Ectodermal cell (in vitro differentiated cells): Measurements from ENCODE around the gene GRIK5.
"Not testable (repeated sequence)": the region's sequence is repeated elsewhere in the genome, so short reads cannot be mapped to it uniquely, and the experiment has no call there.

Experiments
- H3K27ac ChIP-seq: 2 replicates; pipeline ENCODE4 v1.7.0; 2013; ENCODE audit warnings: mild to moderate bottlenecking, low read depth, low read length; ENCODE audit not compliant: insufficient read depth, poor library complexity, severe bottlenecking
- H3K27me3 ChIP-seq: 2 replicates; pipeline ENCODE4 v1.7.0; 2013; ENCODE audit warnings: mild to moderate bottlenecking, low read length; ENCODE audit not compliant: insufficient read depth, control insufficient read depth, poor library complexity, severe bottlenecking
- H3K36me3 ChIP-seq: one replicate; pipeline ENCODE4 v1.7.0; 2013; ENCODE audit warnings: low read length; ENCODE audit not compliant: control insufficient read depth, insufficient read depth
- H3K4me1 ChIP-seq: one replicate; pipeline ENCODE4 v1.7.0; 2013; ENCODE audit warnings: low read length; ENCODE audit not compliant: control insufficient read depth, insufficient read depth
- H3K4me3 ChIP-seq: 2 replicates; pipeline ENCODE4 v1.7.0; 2013; ENCODE audit warnings: low read depth, low read length, control low read depth; ENCODE audit not compliant: insufficient read depth
- H3K9me3 ChIP-seq: 2 replicates; pipeline ENCODE4 v1.7.0; 2013; ENCODE audit warnings: mild to moderate bottlenecking, low read length, moderate library complexity; ENCODE audit not compliant: control insufficient read depth
- WGBS, 2 experiments: methylation state at CpG; one replicate each; pipeline ENCODE4 v1.1.7; 2013; ENCODE audit warnings: missing lambda C conversion rate in 2 of 2; 5-methylcytosine and 5-hydroxymethylcytosine counted together

Gene GRIK5

GRCh38 chr19:42110658-42111057 lies 40.7 kb upstream of the GRIK5 start:
- Histone ChIP-seq H3K4me3 (no peak overlapping the region), H3K4me1 (no peaks in the 10 kb centered on the region), H3K9me3 (no peaks in the 10 kb centered on the region), H3K27me3 (no peaks in the 10 kb centered on the region), H3K36me3 (no peaks in the 10 kb centered on the region), H3K27ac (no peak overlapping the region)
- 80 to 100% methylated on average over 1 of the region's 1 CpG for WGBS, 2 experiments

GRCh38 chr19:42109896-42110295 lies 39.9 kb upstream of the GRIK5 start:
- Histone ChIP-seq H3K36me3 (no peaks in the 10 kb centered on the region), H3K27ac (no peak overlapping the region), H3K4me1 (no peaks in the 10 kb centered on the region), H3K9me3 (no peaks in the 10 kb centered on the region), H3K4me3 (no peak overlapping the region), H3K27me3 (peaks cover 4% of the 10 kb centered on the region)
- WGBS, 2 experiments = 92 to 100% methylated on average over 2 of the region's 3 CpGs

- Histone ChIP-seq H3K4me3 (no peak overlapping the region), H3K36me3 (no peaks in the 10 kb centered on the region), H3K4me1 (no peaks in the 10 kb centered on the region), H3K9me3 (no peaks in the 10 kb centered on the region), H3K27ac (no peak overlapping the region), H3K27me3 (peaks cover 5% of the 10 kb centered on the region)
- WGBS, 2 experiments = 33 to 36% methylated on average over 16 of the region's 16 CpGs
Observed at GRCh38 chr19:42108527-42109389, 38.8 kb upstream of the GRIK5 start.

- Histone ChIP-seq H3K4me1 (no peaks in the 10 kb centered on the region), H3K27ac (no peak overlapping the region), H3K9me3 (no peaks in the 10 kb centered on the region), H3K27me3 (peaks cover 5% of the 10 kb centered on the region), H3K36me3 (no peaks in the 10 kb centered on the region), H3K4me3 (no peak overlapping the region)
- WGBS, 2 experiments = 80 to 93% methylated on average over 2 of the region's 2 CpGs
Observed at GRCh38 chr19:42105368-42105767, 35.4 kb upstream of the GRIK5 start.

GRCh38 chr19:42102877-42103276 lies 32.9 kb upstream of the GRIK5 start:
- Histone ChIP-seq H3K27me3 (peaks cover 5% of the 10 kb centered on the region), H3K4me3 (no peak overlapping the region), H3K4me1 (no peaks in the 10 kb centered on the region), H3K27ac (no peak overlapping the region), H3K9me3 (no peaks in the 10 kb centered on the region), H3K36me3 (no peaks in the 10 kb centered on the region)
- 95% methylated on average over 2 of the region's 2 CpGs for WGBS, 2 experiments

GRCh38 chr19:42100241-42100640 lies 30.2 kb upstream of the GRIK5 start:
- WGBS, 2 experiments = 89 to 95% methylated on average over 10 of the region's 10 CpGs
- H3K36me3 ChIP-seq, H3K27ac ChIP-seq, H3K27me3 ChIP-seq, H3K9me3 ChIP-seq, H3K4me3 ChIP-seq, H3K4me1 ChIP-seq: not testable (repeated sequence)

GRCh38 chr19:42099336-42099925 lies 29.4 kb upstream of the GRIK5 start:
- Histone ChIP-seq H3K9me3 (no peaks in the 10 kb centered on the region), H3K27me3 (no peaks in the 10 kb centered on the region), H3K4me1 (no peaks in the 10 kb centered on the region), H3K27ac (no peak overlapping the region), H3K36me3 (no peaks in the 10 kb centered on the region), H3K4me3 (no peak overlapping the region)
- 73 to 82% methylated on average over 6 of the region's 6 CpGs for WGBS, 2 experiments

- no peak overlapping the region for H3K27ac ChIP-seq
- 90% methylated on average over 6 of the region's 6 CpGs for WGBS, 2 experiments
- H3K4me3 ChIP-seq = no peak overlapping the region
- no peaks in the 10 kb centered on the region for H3K27me3 ChIP-seq
- H3K36me3 ChIP-seq = no peaks in the 10 kb centered on the region
- H3K9me3 ChIP-seq = no peaks in the 10 kb centered on the region
- peaks cover 2% of the 10 kb centered on the region for H3K4me1 ChIP-seq
Observed at GRCh38 chr19:42098781-42099180, 28.8 kb upstream of the GRIK5 start.

- Histone ChIP-seq H3K4me3 (no peak overlapping the region), H3K27ac (no peak overlapping the region), H3K4me1 (peaks cover 6% of the 10 kb centered on the region), H3K36me3 (no peaks in the 10 kb centered on the region), H3K27me3 (no peaks in the 10 kb centered on the region), H3K9me3 (no peaks in the 10 kb centered on the region)
- WGBS, 2 experiments = 91 to 94% methylated on average over 5 of the region's 5 CpGs
Observed at GRCh38 chr19:42097461-42097860, 27.5 kb upstream of the GRIK5 start.

GRCh38 chr19:42096255-42096837 lies 26.3 kb upstream of the GRIK5 start:
- 75 to 86% methylated on average over 15 of the region's 15 CpGs for WGBS, 2 experiments
- H3K9me3 ChIP-seq = no peaks in the 10 kb centered on the region
- no peak overlapping the region for H3K27ac ChIP-seq
- H3K36me3 ChIP-seq = no peaks in the 10 kb centered on the region
- no peak overlapping the region for H3K4me3 ChIP-seq
- peaks cover 6% of the 10 kb centered on the region for H3K4me1 ChIP-seq
- H3K27me3 ChIP-seq = no peaks in the 10 kb centered on the region
